ENCODE measurements around the gene STUB1.

- TF ChIP-seq CTCF (IDR thresholded peaks at IDR 0.05 in 2 of 3, conservative IDR thresholded peaks at IDR 0.05 in 1 of 3; ENCODE audit: borderline replicate concordance in 1 of 3, insufficient read depth in 1 of 3, low read depth in 2 of 3, low read length in 2 of 3) = no peak
- no peak for TF ChIP-seq YY1 (IDR thresholded peaks at IDR 0.05; ENCODE audit: extremely low read depth, insufficient replicate concordance, low read depth, low read length)
- no peak for TF ChIP-seq REST (IDR thresholded peaks at IDR 0.05; ENCODE audit: low read depth)
- TF ChIP-seq EZH2 (IDR thresholded peaks at IDR 0.05) = no peak
- no peak for TF ChIP-seq RAD21 (IDR thresholded peaks at IDR 0.05; ENCODE audit: low read depth)
- no peak for TF ChIP-seq FOSL1 (IDR thresholded peaks at IDR 0.05; ENCODE audit: low read depth)
- no peak for TF ChIP-seq SRF (IDR thresholded peaks at IDR 0.05; ENCODE audit: low read depth)
- TF ChIP-seq EZH2phosphoT487 (IDR thresholded peaks at IDR 0.05; ENCODE audit: borderline replicate concordance) = no peak
Observed at GRCh38 chr16:632486-633335, 47.5 kb upstream of the STUB1 start.
